T-helper 1 cell treated with Interleukin-12 subunit alpha and Interleukin-12 subunit beta and Interleukin-4 antibody, amounts not matched to agents 30 μg/mL and 1 μg/mL, for 36 hours (primary cell): Measurements from ENCODE around the gene SLC49A3.

Experiments used
- H3K27ac Mint-ChIP-seq: one replicate; pipeline ENCODE4 v1.8.0; 2021; ENCODE audit warnings: mild to moderate bottlenecking, mixed read lengths
- H3K27me3 Mint-ChIP-seq: one replicate; pipeline ENCODE4 v1.8.0; 2021; ENCODE audit warnings: low read depth, mixed read lengths
- H3K36me3 Mint-ChIP-seq: one replicate; pipeline ENCODE4 v1.8.0; 2021; ENCODE audit warnings: low read depth, mixed read lengths
- H3K4me1 Mint-ChIP-seq: one replicate; pipeline ENCODE4 v1.8.0; 2021; ENCODE audit warnings: low read depth, mixed read lengths
- H3K4me3 Mint-ChIP-seq: one replicate; pipeline ENCODE4 v1.8.0; 2021; ENCODE audit warnings: mild to moderate bottlenecking, moderate library complexity, mixed read lengths
- H3K9me3 Mint-ChIP-seq: one replicate; pipeline ENCODE4 v1.8.0; 2021; ENCODE audit warnings: mixed read lengths

Gene SLC49A3

DNA sequence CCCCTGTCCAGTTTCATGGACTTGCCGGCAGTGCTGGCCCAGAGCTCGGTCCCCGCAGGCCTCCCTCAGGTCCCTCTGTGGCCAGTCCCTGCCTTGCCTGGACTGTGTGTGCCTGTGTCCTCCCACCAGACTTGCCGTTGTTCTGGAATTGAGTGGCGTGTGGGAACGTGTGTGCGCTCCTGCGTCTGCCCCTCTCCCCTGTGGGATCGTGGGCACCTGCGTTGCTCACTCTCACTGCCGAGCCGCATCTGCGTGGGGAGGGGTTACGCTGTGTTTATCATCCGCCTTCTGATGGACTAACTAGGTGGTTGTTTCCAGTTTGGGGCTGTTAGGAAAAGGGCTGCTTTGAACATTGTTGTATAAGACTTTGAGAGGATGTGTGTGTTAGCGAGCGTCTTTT lies 37.9 kb upstream of the SLC49A3 start:
- Mint-ChIP-seq H3K27me3 (no peaks in the 10 kb centered on the region), H3K9me3 (no peaks in the 10 kb centered on the region), H3K27ac (no peak overlapping the region), H3K4me3 (no peak overlapping the region), H3K4me1 (peaks cover 8% of the 10 kb centered on the region), H3K36me3 (peaks cover 15% of the 10 kb centered on the region)

DNA sequence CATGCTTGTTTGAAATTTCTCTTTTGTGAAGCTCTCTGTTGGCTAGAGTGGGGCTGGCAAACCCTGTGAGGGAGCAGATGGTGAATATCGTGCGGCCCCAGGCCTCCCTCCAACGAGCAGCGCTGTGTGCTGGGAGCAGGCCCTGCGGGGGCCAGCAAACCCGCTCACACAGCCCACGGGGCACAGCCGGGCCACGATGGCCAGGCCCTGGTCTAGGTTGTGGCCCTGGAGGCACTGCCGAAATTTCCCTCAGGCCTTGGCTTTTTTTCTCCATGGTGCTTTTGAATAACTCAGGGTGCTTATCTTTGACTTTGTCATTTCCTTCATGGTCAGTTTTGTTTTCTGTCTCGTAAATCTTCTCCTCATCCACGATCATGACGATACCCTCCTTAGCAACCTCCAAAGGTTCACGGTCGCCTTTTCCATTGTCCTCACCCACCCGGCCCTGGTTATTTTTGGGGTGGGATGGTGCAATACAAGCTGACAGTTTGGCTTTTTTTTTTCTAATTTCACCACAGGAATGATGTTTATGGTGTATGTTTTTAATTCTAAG lies 37.4 kb upstream of the SLC49A3 start:
- H3K27ac Mint-ChIP-seq, result no peak overlapping the region

DNA sequence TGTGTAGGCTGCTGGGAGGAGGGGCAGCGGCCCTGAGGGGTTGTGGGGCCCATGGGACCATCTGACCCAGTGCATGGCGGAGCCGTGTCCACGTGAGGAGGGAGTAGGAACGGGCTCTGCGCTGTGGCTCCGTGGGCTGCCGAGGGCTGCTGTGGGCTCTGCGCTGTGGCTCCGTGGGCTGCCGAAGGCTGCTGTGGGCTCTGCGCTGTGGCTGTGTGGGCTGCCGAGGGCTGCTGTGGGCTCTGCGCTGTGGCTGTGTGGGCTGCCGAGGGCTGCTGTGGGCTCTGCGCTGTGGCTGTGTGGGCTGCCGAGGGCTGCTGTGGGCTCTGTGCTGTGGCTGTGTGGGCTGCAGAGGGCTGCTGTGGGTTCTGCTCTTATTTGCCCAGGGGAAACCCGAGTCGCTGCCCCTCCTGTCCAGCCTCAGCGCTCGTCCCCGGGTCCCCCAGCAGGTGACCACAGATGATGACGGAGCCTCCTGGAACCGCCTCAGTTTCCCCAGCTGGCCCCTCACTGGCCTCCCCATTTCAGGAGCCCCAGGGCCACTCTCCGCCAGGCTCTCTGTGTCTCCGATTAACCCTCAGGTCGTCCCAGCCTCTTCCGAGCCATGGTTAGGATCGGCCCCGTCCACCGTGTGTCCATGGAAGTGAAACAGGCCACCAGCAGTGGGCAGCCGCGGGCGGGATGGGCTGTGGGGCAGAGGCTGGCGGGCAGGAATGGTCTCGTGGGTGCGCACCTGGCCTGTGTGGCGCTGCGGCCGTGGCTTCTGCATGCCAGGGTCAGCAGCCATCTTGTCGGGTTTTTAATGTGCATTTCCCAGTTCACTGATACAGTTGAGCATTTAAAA lies 36.7 kb upstream of the SLC49A3 start:
- Mint-ChIP-seq H3K27me3 (no peaks in the 10 kb centered on the region), H3K27ac (no peak overlapping the region), H3K4me1 (peaks cover 8% of the 10 kb centered on the region), H3K36me3 (peaks cover 20% of the 10 kb centered on the region), H3K4me3 (no peak overlapping the region), H3K9me3 (no peaks in the 10 kb centered on the region)

More for the DNA sequence above, 37.4 kb upstream of the SLC49A3 start:
- H3K4me1 Mint-ChIP-seq, result peaks cover 8% of the 10 kb centered on the region
- no peak overlapping the region for H3K4me3 Mint-ChIP-seq
- no peaks in the 10 kb centered on the region for H3K27me3 Mint-ChIP-seq
- H3K36me3 Mint-ChIP-seq, result peaks cover 19% of the 10 kb centered on the region
- H3K9me3 Mint-ChIP-seq, result no peaks in the 10 kb centered on the region

DNA sequence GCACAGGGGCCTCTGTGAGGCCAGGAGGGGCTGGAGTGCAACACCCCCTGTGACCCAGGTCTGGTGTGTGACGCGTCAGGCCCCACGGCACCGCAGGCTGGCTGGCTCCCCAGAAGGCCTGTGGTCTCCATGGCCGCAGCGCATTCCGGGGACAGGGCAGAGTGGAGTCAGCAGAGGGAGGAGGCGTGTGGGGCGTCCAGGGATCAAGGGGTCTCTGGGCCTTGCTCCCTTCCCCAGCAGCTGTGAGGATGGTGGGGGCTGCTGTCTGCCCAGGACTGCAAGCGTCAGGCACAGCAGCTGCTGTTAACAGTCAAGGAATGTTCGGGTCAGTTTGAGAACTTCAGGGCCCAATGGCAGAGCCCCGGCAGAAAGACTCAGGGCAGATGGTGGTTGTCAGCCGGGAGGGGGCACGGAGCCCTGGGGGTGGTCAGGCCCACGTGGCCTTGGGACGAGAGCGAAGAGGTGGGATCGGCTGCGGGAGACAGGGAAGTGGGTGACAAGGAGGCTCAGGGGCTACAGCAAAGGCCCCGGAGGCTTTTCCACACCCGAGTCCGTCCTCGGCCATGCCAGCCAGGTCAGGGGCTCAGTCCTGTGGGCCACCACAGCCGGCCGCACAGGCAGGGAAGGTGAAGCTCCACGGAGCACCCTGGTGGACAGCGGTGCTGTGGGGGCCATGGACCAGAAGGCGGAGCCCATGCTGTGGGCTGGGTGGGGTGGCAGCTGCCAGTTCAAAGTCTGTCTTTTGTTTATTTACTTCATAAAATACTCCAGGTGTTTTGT lies 35.0 kb upstream of the SLC49A3 start:
- H3K4me3 Mint-ChIP-seq, result no peak overlapping the region
- no peak overlapping the region for H3K27ac Mint-ChIP-seq
- H3K27me3 Mint-ChIP-seq, result no peaks in the 10 kb centered on the region
- H3K4me1 Mint-ChIP-seq, result peaks cover 8% of the 10 kb centered on the region
- H3K36me3 Mint-ChIP-seq, result peaks cover 22% of the 10 kb centered on the region
- no peaks in the 10 kb centered on the region for H3K9me3 Mint-ChIP-seq

DNA sequence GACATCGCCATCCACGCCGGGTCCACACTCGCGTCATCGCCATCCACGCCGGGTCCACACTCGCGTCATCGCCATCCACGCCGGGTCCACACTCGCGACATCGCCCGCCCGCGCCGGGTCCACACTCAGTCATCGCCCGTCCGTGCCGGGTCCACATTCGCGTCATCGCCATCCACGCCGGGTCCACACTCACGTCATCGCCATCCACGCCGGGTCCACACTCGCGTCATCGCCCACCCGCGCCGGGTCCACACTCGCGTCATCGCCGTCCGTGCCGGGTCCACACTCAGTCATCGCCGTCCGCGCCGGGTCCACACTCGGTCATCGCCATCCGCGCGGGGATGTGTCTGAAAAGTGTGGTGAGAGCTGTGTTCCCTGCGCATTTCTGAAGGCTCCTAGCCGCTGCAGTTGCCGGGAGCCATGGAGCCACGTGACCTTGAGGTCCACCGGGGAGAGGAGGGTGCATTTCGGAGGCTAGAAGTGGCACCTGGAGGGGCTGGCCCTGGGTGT lies 34.0 kb upstream of the SLC49A3 start:
- Mint-ChIP-seq H3K36me3 (peaks cover 22% of the 10 kb centered on the region), H3K4me3 (no peak overlapping the region)

DNA sequence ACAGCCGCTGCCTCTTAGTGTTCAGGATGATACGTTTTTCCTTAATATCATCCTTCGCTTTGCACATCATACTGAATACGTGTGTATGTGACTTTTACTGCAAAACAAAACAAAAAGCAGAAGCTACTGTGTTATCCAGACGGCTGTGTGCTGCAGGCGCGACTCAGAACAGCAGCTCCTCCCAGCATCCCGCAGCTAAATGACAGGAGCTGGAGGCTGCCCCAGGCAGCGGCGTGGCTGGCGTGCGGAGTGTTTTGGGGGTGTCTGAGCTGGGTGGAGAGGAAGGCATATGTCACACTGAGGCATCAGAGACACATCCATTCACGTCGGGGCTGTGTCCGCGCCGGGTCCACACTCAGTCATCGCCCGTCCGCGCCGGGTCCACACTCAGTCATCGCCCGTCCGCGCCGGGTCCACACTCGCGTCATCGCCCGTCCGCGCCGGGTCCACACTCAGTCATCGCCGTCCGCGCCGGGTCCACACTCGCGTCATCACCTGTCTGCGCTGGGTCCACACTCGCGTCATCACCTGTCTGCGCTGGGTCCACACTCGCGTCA lies 33.3 kb upstream of the SLC49A3 start:
- Mint-ChIP-seq H3K27ac (no peak overlapping the region), H3K9me3 (no peaks in the 10 kb centered on the region), H3K4me3 (no peak overlapping the region), H3K36me3 (peaks cover 23% of the 10 kb centered on the region), H3K27me3 (no peaks in the 10 kb centered on the region), H3K4me1 (peaks cover 5% of the 10 kb centered on the region)

More for the DNA sequence above, 34.0 kb upstream of the SLC49A3 start:
- Mint-ChIP-seq H3K9me3 (no peaks in the 10 kb centered on the region), H3K27ac (no peak overlapping the region), H3K27me3 (no peaks in the 10 kb centered on the region), H3K4me1 (peaks cover 6% of the 10 kb centered on the region)

DNA sequence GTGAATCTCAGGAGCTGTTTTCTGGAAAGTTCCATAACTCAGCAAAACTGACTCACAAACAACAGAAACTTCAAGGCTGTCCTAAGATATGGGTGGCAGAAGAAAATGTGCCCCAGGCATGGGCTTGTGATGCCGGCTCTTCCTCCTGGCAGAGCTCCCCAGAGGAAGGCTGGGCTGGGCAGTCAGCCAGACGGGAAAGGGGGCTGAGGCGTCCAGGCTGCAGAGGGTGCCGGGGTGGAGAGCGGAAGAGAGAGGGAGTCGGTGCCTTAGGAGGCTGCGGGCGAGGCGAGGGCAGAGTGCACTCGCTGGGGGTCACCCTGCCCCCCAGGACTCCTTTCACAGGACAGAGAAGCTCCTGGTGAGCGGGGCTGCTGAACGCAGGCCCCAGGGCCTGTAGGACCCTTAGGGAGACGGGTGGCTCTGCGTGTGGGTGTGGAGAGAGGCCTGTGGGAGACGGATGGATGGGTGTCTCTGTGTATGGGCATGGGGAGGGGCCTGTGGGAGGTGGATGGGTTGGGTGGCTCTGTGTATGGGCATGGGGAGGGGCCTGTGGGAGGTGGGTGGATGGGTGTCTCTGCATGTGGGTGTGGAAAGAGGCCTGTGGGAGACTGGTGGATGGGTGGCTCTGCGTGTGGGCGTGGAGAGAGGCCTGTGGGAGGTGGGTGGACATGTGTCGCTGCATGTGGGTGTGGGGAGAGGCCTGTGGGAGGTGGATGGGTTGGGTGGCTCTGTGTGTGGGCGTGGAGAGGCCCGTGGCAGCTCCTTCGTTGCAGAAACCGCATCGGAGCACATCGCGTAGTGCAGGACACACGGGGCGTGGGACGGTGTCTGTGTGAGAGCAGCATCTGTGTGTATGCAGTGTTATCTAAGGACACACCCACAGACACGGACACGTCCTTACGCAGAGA lies 32.6 kb upstream of the SLC49A3 start:
- Mint-ChIP-seq H3K4me1 (peaks cover 7% of the 10 kb centered on the region), H3K27ac (no peak overlapping the region), H3K27me3 (no peaks in the 10 kb centered on the region)

DNA sequence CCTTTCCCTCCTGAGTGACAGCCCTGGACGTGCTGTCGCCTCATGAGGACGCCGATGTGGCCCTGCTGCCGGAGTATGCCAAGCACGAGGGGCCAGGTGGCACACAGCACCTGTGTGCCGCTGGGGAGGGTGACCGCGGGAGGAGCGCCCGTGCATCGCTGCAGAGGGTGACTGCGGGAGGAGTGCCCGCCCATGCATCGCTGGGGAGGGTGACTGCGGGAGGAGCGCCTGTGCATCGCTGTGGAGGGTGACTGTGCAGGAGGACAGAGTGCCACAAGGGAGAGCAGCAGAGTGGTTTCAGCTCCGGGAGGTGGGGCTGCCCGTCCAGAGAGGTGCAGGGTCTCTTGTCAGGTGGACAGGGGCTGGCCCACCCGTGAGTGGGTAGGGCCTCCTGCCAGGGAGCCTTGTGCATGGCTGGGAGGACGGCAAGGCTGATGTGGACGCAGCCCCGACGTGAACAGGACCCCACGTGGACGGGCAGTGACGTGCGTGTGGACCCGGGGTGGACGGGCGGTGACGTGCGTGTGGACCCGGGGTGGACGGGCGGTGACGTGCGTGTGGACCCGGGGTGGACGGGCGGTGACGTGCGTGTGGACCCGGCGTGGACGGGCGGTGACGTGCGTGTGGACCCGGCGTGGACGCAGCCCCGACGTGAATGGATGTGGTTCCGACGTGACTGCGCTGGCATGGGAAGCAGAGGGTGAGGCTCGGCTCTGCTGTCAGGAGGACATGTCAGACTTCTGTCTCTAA lies 31.3 kb upstream of the SLC49A3 start:
- no peaks in the 10 kb centered on the region for H3K9me3 Mint-ChIP-seq
- peaks cover 7% of the 10 kb centered on the region for H3K4me1 Mint-ChIP-seq
- no peaks in the 10 kb centered on the region for H3K27me3 Mint-ChIP-seq
- peaks cover 23% of the 10 kb centered on the region for H3K36me3 Mint-ChIP-seq
- H3K4me3 Mint-ChIP-seq, result no peak overlapping the region
- H3K27ac Mint-ChIP-seq, result no peak overlapping the region

More for the DNA sequence above, 32.6 kb upstream of the SLC49A3 start:
- no peak overlapping the region for H3K4me3 Mint-ChIP-seq
- H3K9me3 Mint-ChIP-seq, result no peaks in the 10 kb centered on the region
- peaks cover 23% of the 10 kb centered on the region for H3K36me3 Mint-ChIP-seq

DNA sequence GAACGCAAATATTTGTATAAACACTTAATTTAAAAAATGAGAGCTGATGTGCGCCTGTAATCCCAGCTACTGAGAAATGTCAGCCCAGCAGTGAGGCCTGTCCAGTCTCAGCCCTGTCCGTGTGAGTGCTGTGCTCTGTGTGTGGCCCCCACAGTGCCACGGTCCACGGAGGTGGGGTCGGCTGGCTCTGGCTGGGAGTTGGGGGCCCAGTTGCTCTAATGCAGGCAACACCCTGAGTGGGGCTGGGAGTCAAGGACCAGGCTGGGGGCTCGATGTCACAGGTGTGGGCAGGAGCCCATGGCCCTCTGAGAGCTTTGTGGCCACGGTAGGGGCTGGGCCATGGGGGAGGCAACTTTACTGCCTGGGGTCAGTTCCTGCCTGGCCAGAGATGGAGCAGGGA lies 29.5 kb upstream of the SLC49A3 start:
- H3K27me3 Mint-ChIP-seq, result no peaks in the 10 kb centered on the region
- no peak overlapping the region for H3K27ac Mint-ChIP-seq
- peaks cover 23% of the 10 kb centered on the region for H3K36me3 Mint-ChIP-seq
- H3K4me3 Mint-ChIP-seq, result no peak overlapping the region
- no peaks in the 10 kb centered on the region for H3K9me3 Mint-ChIP-seq
- H3K4me1 Mint-ChIP-seq, result peaks cover 8% of the 10 kb centered on the region

DNA sequence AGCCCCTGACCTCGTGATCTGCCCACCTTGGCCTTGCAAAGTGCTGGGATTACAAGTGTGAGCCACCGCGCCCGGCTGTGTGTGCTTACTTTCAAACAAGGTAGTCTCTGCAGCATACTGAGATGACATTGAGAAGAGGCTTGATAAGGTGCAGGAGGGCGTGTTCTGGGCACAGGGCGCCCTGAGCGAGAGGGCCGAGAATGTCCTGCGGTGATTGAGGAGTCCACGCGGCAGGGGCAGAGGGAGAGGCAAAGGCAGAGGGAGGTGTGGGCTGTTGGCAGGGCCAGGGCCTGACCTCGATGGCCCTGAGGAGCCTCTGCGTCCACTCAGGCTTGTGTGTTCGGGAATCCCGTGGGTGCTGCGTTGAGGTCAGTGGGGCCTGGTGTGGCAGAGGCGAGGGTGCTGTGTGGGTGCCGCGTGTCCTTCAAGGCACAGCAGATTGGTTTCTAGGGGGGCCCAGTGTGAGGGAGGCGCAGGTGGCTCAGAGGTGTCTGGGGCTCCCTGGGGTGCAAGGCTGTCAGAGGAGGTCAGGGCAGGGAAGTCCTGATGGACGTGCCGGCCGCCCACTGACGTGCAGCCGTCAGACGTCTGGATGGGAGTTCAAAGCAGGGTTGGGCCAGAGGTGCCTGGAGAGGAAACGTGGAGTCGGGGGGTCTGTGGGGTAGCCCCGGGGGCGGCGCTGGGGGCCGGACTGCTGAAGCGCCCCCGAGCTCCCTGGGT lies 28.8 kb upstream of the SLC49A3 start:
- Mint-ChIP-seq H3K4me3 (no peak overlapping the region), H3K9me3 (no peaks in the 10 kb centered on the region), H3K27ac (no peak overlapping the region), H3K36me3 (peaks cover 19% of the 10 kb centered on the region), H3K4me1 (peaks cover 8% of the 10 kb centered on the region), H3K27me3 (no peaks in the 10 kb centered on the region)

DNA sequence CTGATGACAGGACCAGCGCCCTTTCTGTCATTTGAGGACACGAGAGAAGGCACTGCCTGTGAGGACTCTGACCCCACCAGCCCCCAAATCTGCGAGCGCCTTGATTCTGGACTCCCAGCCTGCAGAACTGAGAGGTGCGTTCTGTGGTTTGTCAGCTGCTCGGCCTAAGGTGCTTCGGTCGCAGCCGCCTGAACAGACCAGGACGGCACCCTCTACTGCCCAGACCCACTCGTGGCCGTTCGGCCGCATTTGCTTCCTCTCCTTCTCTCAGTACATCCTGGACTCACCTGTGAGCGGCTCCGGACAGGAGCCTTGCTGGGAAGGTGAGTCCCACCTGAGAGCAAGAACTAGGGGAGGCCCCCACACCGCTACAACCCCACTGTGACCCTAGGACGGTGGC lies 25.1 kb upstream of the SLC49A3 start:
- no peak overlapping the region for H3K27ac Mint-ChIP-seq
- H3K9me3 Mint-ChIP-seq, result no peaks in the 10 kb centered on the region
- no peaks in the 10 kb centered on the region for H3K27me3 Mint-ChIP-seq
- H3K36me3 Mint-ChIP-seq, result peaks cover 7% of the 10 kb centered on the region
- no peak overlapping the region for H3K4me3 Mint-ChIP-seq
- peaks cover 12% of the 10 kb centered on the region for H3K4me1 Mint-ChIP-seq

DNA sequence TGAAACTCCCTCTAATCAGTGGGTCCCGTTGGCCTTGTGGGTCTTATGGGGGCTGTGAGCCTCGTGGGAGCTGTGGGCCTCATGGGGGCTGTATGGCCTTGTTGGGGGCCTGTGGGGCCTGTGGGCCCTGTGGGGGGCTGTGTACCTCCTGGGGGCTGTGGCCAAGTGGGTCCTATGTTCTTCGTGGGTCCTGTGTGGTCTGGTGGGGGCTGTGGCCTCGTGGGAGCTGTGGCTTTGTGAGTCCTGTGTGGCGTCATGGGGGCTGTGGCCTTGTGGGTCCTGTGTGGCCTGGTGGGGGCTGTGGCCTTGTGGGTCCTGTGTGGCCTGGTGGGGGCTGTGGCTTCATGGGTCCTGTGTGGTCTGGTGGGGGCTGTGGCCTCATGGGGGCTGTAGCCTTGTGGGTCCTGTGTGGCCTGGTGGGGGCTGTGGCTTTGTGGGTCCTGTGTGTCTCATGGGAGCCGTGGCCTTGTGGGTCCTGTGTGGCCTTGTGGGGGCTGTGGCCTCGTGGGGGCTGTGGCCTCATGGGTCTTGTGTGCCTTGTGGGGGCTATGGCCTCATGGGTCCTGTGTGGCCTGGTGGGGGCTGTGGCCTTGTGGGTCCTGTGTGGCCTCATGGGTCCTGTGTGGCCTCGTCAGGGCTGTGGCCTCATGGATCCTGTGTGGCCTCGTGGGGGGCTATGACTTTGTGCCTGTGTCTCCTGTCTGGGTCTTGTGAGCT lies 24.1 kb upstream of the SLC49A3 start:
- H3K36me3 Mint-ChIP-seq, result peaks cover 7% of the 10 kb centered on the region
- no peak overlapping the region for H3K4me3 Mint-ChIP-seq
- no peaks in the 10 kb centered on the region for H3K27me3 Mint-ChIP-seq
- H3K4me1 Mint-ChIP-seq, result peaks cover 18% of the 10 kb centered on the region
- H3K27ac Mint-ChIP-seq, result no peak overlapping the region
- no peaks in the 10 kb centered on the region for H3K9me3 Mint-ChIP-seq
